ENCODE data around the gene SLC46A3.
A peak's percentile ranks its signal among the peaks of the same experiment; 100 is the strongest.

The SLC46A3 gene

GRCh38 chr13:28678809-28679208 is 40.0 kb downstream of the SLC46A3 start:
- TF ChIP-seq Cebpa-rat (IDR thresholded peaks at IDR 0.05) = no peak
- Histone ChIP-seq H3K4me3 (no peak overlapping the region), H3K36me3 (peaks cover 63 to 74% (median 70%) of the 10 kb centered on the region in 11 experiments), H4K20me1 (peaks cover 24 to 66% (median 54%) of the 10 kb centered on the region in 11 experiments; a peak in 20 of 22 replicates), H3K4me2 (no peak overlapping the region), H3K9ac (no peak overlapping the region), H3K9me3 (replicated peaks in 1 of 11) (no peaks in the 10 kb centered on the region), H3K27me3 (no peaks in the 10 kb centered on the region), H3K27ac (no peak overlapping the region), H3K4me1 (no peaks in the 10 kb centered on the region)

DNA sequence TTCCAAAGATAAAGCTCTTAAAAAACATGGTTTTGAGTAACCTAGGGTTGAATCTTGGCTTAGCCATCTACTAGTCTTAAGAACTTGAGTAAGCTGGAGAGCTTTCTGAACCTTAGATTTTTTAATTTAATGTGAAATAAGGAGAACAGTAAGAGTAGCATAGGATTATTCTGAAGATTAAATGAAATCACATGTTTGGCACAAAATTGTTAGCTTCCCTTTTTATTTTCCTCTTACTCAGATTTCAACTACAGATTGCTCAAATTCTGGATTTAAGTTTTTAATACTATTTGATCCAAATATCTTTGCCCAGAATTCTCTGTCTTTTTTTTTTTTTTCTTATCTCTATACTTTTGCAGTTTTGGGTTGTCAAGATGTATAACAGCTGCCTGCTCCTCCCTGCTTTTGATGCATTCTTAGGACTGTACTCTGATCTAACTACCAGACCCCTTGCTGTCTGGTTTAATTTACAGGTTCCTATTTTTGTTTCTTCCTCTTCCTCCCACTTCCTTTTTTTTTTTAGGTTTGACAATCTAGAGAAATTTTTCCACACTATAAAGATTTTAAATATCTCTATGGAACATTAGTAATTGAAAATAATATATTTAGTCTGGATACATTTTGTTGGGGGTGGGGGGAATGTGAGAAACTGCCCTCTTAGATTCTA is 47.5 kb downstream of the SLC46A3 start:
- Histone ChIP-seq H3K9ac (peak overlapping the region in 4 of 11 experiments; percentile 21 to 44 (median 40); a peak in 5 of 22 replicates), H3K4me2 (peak overlapping the region in 10 of 11 experiments; percentile 19 to 85 (median 38); a peak in 17 of 22 replicates), H3K4me3 (0 out of 20 replicates have a peak overlapping the region, but pooled peaks of 1 of the 10 experiments have one; percentile 8), H3K27ac (peak overlapping the region in 6 of 11 experiments; percentile 10 to 64 (median 34); a peak in 9 of 22 replicates), H3K9me3 (replicated peaks in 1 of 11) (no peaks in the 10 kb centered on the region), H3K27me3 (no peaks in the 10 kb centered on the region), H3K36me3 (peaks cover 90 to 100% (median 97%) of the 10 kb centered on the region in 11 experiments), H4K20me1 (peaks cover 30 to 100% (median 93%) of the 10 kb centered on the region in 11 experiments; a peak in 21 of 22 replicates), H3K4me1 (peaks cover 21 to 57% (median 26%) of the 10 kb centered on the region in 10 experiments)
- no peak for TF ChIP-seq Cebpa-rat (IDR thresholded peaks at IDR 0.05)

DNA sequence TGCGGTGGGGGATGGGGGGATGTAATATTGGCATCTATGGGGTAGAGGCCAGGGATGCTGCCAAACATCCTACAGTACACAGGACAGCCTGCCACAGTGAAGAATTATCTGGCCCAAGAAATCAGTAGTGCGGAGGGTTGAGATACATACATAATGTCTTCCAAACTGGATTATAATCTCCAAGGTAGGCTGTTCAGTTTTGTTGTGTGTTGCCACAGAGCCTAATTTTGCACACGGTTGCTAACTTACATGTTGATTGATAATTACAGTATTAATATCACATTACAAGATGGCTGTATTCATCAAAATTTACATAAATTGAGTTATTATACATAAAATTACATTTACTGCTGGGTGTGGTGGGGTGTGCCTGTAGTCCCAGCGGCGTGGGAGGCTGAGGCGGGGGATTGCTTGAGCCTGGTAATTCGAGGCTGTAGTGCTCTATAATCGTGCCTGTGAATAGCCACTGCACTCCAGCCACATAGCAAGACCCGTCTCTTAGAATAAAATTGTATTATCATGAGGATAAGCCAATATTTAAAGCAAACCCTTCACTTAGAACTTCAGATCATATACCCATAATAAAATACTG is 51.8 kb downstream of the SLC46A3 start:
- H3K27me3 ChIP-seq = no peaks in the 10 kb centered on the region
- H3K27ac ChIP-seq = no peak overlapping the region
- H3K4me3 ChIP-seq = no peak overlapping the region
- no peak overlapping the region for H3K9ac ChIP-seq
- no peaks in the 10 kb centered on the region for H3K9me3 ChIP-seq (replicated peaks in 1 of 11)
- no peak overlapping the region for H3K4me2 ChIP-seq
- H4K20me1 ChIP-seq = peaks cover 41 to 100% (median 95%) of the 10 kb centered on the region in 11 experiments; a peak in 21 of 22 replicates
- peaks cover 90 to 100% (median 97%) of the 10 kb centered on the region in 11 experiments for H3K36me3 ChIP-seq
- H3K4me1 ChIP-seq = peaks cover 21 to 58% (median 27%) of the 10 kb centered on the region in 10 experiments
- no peak for TF ChIP-seq Cebpa-rat (IDR thresholded peaks at IDR 0.05)

DNA sequence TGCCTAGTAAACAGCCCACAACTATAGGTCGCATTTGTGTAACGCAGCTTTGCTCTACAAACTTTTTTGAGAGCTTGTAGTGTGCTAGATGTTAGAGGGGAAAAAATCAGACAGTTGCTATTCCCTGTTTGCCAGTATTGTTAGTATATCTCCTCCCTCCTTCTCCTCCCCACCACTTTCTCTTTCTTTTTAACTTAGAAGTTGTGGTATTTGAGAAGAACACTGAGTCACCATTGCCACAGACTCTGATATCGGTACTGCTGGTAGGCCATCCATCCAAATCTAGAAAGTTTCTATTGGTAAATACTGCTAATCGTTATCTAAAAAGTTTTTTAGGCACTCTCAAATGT is 59.2 kb downstream of the SLC46A3 start:
- peaks cover 43 to 60% (median 49%) of the 10 kb centered on the region in 10 experiments for H3K4me1 ChIP-seq
- peak overlapping the region; percentile 85 to 99 (median 96) for H3K27ac ChIP-seq

GRCh38 chr13:28658796-28659620 is 59.8 kb downstream of the SLC46A3 start, which contains the start of gene POMP:
TSS of gene POMP (plus strand) at chr13:28659130. CDS start at chr13:28659185, 55 bp downstream.
- Histone ChIP-seq H3K9ac (peak within 1 kb of the TSS; percentile 90 to 98 (median 94)), H3K4me3 (peak within 1 kb of the TSS; percentile 77 to 97 (median 92)), H3K4me2 (peak within 1 kb of the TSS; percentile 86 to 96 (median 89)), H4K20me1 (peaks cover 37 to 49% (median 43%) of the 10 kb centered on the region in 11 experiments; a peak in 21 of 22 replicates), H3K4me1 (peaks cover 43 to 60% (median 49%) of the 10 kb centered on the region in 10 experiments), H3K9me3 (replicated peaks in 1 of 11) (no peaks in the 10 kb centered on the region), H3K36me3 (peaks cover 30 to 40% (median 38%) of the 10 kb centered on the region in 11 experiments), H3K27me3 (no peaks in the 10 kb centered on the region), H3K27ac (peak within 1 kb of the TSS; percentile 85 to 99 (median 96))
- TF ChIP-seq Cebpa-rat (IDR thresholded peaks at IDR 0.05) = no peak

More for the DNA sequence above, 59.2 kb downstream of the SLC46A3 start:
- Histone ChIP-seq H3K27me3 (no peaks in the 10 kb centered on the region), H3K36me3 (peaks cover 36 to 46% (median 44%) of the 10 kb centered on the region in 11 experiments), H4K20me1 (peaks cover 37 to 55% (median 48%) of the 10 kb centered on the region in 11 experiments; a peak in 21 of 22 replicates), H3K9ac (peak overlapping the region; percentile 90 to 98 (median 94)), H3K4me3 (peak overlapping the region; percentile 77 to 97 (median 92)), H3K4me2 (peak overlapping the region; percentile 77 to 93 (median 88)), H3K9me3 (replicated peaks in 1 of 11) (no peaks in the 10 kb centered on the region)
- TF ChIP-seq Cebpa-rat (IDR thresholded peaks at IDR 0.05) = no peak

DNA sequence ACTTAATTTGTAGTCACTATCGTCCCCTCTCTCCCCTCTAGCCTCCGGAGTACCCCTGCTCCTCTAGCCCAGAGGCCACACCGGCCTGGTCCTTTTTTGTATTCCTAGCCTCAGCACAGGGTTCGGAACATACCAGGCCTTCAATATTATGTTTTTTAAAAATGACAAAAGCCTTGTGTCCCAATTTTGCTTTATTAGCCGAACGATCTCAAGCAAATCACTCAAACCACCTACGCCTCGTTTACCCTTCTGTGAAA is 60.3 kb downstream of the SLC46A3 start:
- H3K4me3 ChIP-seq = peak overlapping the region; percentile 77 to 97 (median 92)
- H4K20me1 ChIP-seq = peaks cover 34 to 44% (median 38%) of the 10 kb centered on the region in 11 experiments; a peak in 21 of 22 replicates
- H3K36me3 ChIP-seq = peaks cover 25 to 35% (median 32%) of the 10 kb centered on the region in 11 experiments
- no peaks in the 10 kb centered on the region for H3K27me3 ChIP-seq
- no peak for TF ChIP-seq Cebpa-rat (IDR thresholded peaks at IDR 0.05)
- H3K4me1 ChIP-seq = peaks cover 43 to 57% (median 49%) of the 10 kb centered on the region in 10 experiments
- peak overlapping the region; percentile 85 to 99 (median 96) for H3K27ac ChIP-seq
- no peaks in the 10 kb centered on the region for H3K9me3 ChIP-seq (replicated peaks in 1 of 11)
- peak overlapping the region; percentile 90 to 98 (median 94) for H3K9ac ChIP-seq
- peak overlapping the region; percentile 86 to 96 (median 89) for H3K4me2 ChIP-seq

- H3K9ac ChIP-seq = peak overlapping the region; percentile 90 to 98 (median 94)
- H3K4me1 ChIP-seq = peaks cover 43 to 56% (median 49%) of the 10 kb centered on the region in 10 experiments
- no peak for TF ChIP-seq Cebpa-rat (IDR thresholded peaks at IDR 0.05)
- peaks cover 29 to 39% (median 33%) of the 10 kb centered on the region in 11 experiments; a peak in 21 of 22 replicates for H4K20me1 ChIP-seq
- peak overlapping the region; percentile 86 to 96 (median 89) for H3K4me2 ChIP-seq
- H3K9me3 ChIP-seq (replicated peaks in 1 of 11) = no peaks in the 10 kb centered on the region
- peak overlapping the region; percentile 77 to 97 (median 92) for H3K4me3 ChIP-seq
- H3K27me3 ChIP-seq = no peaks in the 10 kb centered on the region
- peak overlapping the region; percentile 85 to 99 (median 96) for H3K27ac ChIP-seq
- peaks cover 20 to 30% (median 27%) of the 10 kb centered on the region in 11 experiments for H3K36me3 ChIP-seq
Observed at GRCh38 chr13:28657784-28658538, 60.8 kb downstream of the SLC46A3 start.

DNA sequence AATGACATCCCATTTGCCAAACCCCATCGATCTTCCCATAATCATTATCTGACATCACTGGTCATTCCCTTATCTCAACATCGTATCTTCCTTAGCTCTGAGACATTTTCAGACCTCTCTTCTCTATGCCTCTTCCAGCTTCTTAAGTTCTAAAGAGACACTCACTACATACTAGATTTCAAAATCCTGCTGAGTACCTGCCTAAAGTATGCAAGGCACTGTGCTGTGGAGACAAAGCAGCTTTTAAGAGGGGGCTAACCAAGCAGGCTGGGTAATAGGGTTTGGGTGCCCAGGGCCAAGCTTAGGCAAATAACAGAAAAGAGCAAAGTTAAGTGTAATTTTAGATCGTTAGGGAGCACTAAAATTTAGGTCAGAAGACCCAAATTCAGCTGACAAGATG is 63.2 kb downstream of the SLC46A3 start:
- no peak overlapping the region for H3K27ac ChIP-seq

More for the DNA sequence above, 63.2 kb downstream of the SLC46A3 start:
- H3K27me3 ChIP-seq = no peaks in the 10 kb centered on the region
- H3K9ac ChIP-seq = no peak overlapping the region
- H3K9me3 ChIP-seq (replicated peaks in 1 of 11) = no peaks in the 10 kb centered on the region
- peaks cover 5 to 15% (median 9%) of the 10 kb centered on the region in 11 experiments; a peak in 21 of 22 replicates for H4K20me1 ChIP-seq
- peaks cover 37 to 54% (median 47%) of the 10 kb centered on the region in 10 experiments for H3K4me1 ChIP-seq
- peaks cover 0 to 6% (median 3%) of the 10 kb centered on the region in 11 experiments; a peak in 13 of 22 replicates for H3K36me3 ChIP-seq
- TF ChIP-seq Cebpa-rat (IDR thresholded peaks at IDR 0.05) = no peak
- peak overlapping the region in 9 of 11 experiments; percentile 4 to 96 (median 52); a peak in 11 of 22 replicates for H3K4me2 ChIP-seq
- H3K4me3 ChIP-seq = no peak overlapping the region

All from BLaER1 treated with 17β-estradiol and CSF1 and Interleukin-3, amounts not matched to agents 10 nM and 100 nM (cell line).